Measurements from ENCODE around the gene DSG4.

DSG4 gene

GRCh38 chr18:31450409-31450808 is 73.8 kb downstream of the DSG4 start:
- no peak for DNase-seq (ENCODE audit: low read depth)

GRCh38 chr18:31451625-31452024 is 75.0 kb downstream of the DSG4 start:
- no peak for DNase-seq (ENCODE audit: low read depth)

GRCh38 chr18:31454066-31454708 is 77.6 kb downstream of the DSG4 start:
- no peak for DNase-seq (ENCODE audit: low read depth)

Measured in activated gamma-delta T cell treated with anti-CD3 and anti-CD28 coated beads, Interleukin-2, amount 50 U/mL, for 16 hours (primary cell).